Loucy (cell line): ENCODE results near the gene DEFB114.

Experiments
- H2AFZ ChIP-seq: fragments of 200-600 bp; sonication (generic); 2 replicates; pipeline ENCODE4 v1.6.0; 2016; ENCODE audit warnings: antibody characterized with exemption, mild to moderate bottlenecking, low read length, moderate library complexity
- H3F3A ChIP-seq: fragments of 200-600 bp; 2 replicates; pipeline ENCODE4 v1.6.0; 2016; ENCODE audit warnings: antibody characterized with exemption, low read depth, mild to moderate bottlenecking
- H3K27me3 ChIP-seq: fragments of 200-600 bp; sonication (generic); 2 replicates; pipeline ENCODE4 v1.6.1; 2014; ENCODE audit warnings: low read length, mild to moderate bottlenecking; ENCODE audit not compliant: insufficient read depth, poor library complexity, severe bottlenecking
- H3K36me3 ChIP-seq: fragments of 200-600 bp; sonication (generic); 2 replicates; pipeline ENCODE4 v1.6.1; 2016; ENCODE audit warnings: low read length; ENCODE audit not compliant: insufficient read depth
- H3K4me1 ChIP-seq: fragments of 200-600 bp; sonication (generic); 2 replicates; pipeline ENCODE4 v1.5.1; 2014; ENCODE audit warnings: low read length, mild to moderate bottlenecking; ENCODE audit not compliant: insufficient read depth, poor library complexity, severe bottlenecking
- H3K4me2 ChIP-seq: fragments of 200-600 bp; sonication (generic); 2 replicates; pipeline ENCODE4 v1.6.0; 2014; ENCODE audit warnings: antibody characterized with exemption, low read length, low read depth, mild to moderate bottlenecking; ENCODE audit not compliant: poor library complexity, severe bottlenecking
- H3K4me3 ChIP-seq: fragments of 200-600 bp; sonication (generic); 2 replicates; pipeline ENCODE4 v1.5.1; 2014; ENCODE audit warnings: low read length, mild to moderate bottlenecking, mixed read lengths; ENCODE audit not compliant: poor library complexity, severe bottlenecking
- H3K79me2 ChIP-seq: fragments of 200-600 bp; sonication (generic); 2 replicates; pipeline ENCODE4 v1.6.1; 2014; ENCODE audit warnings: low read length; ENCODE audit not compliant: insufficient read depth
- H3K9ac ChIP-seq: fragments of 200-600 bp; sonication (generic); 2 replicates; pipeline ENCODE4 v1.6.0; 2014; ENCODE audit warnings: mild to moderate bottlenecking, low read depth, low read length, moderate library complexity; ENCODE audit not compliant: poor library complexity, severe bottlenecking
- H3K9me2 ChIP-seq: fragments of 200-600 bp; sonication (generic); replicated peaks from 2 replicates; pipeline ENCODE4 v1.6.1; 2016; ENCODE audit warnings: low read depth, low read length, mixed read lengths
- H3K9me3 ChIP-seq: fragments of 200-600 bp; sonication (generic); 2 replicates; pipeline ENCODE4 v1.6.1; 2014; ENCODE audit warnings: mild to moderate bottlenecking, antibody characterized with exemption, low read length, low read depth; ENCODE audit not compliant: insufficient read depth
- H4K20me1 ChIP-seq: fragments of 200-600 bp; sonication (generic); 2 replicates; pipeline ENCODE4 v1.6.0; 2014; ENCODE audit warnings: antibody characterized with exemption, low read length, mild to moderate bottlenecking; ENCODE audit not compliant: insufficient read depth, poor library complexity, severe bottlenecking
- CTCF ChIP-seq: fragments of 200-600 bp; sonication (generic); conservative IDR thresholded peaks from 2 replicates; pipeline ENCODE4 v1.5.1; 2014; ENCODE audit warnings: mild to moderate bottlenecking, antibody characterized with exemption, low read length
- EZH2phosphoT487 ChIP-seq: fragments of 200-600 bp; IDR thresholded peaks from 2 replicates; pipeline ENCODE4 v1.6.1; 2018; ENCODE audit warnings: antibody characterized with exemption, mild to moderate bottlenecking, moderate library complexity, borderline replicate concordance

DEFB114 gene

GRCh38 chr6:49918787-49919186, 45.2 kb downstream of the DEFB114 start:
- Histone ChIP-seq H3K4me3 (no peak overlapping the region), H3K4me2 (no peak overlapping the region), H3K36me3 (no peaks in the 10 kb centered on the region), H4K20me1 (no peaks in the 10 kb centered on the region), H3K9me2 (no peaks in the 10 kb centered on the region), H3K4me1 (no peaks in the 10 kb centered on the region), H3K79me2 (no peaks in the 10 kb centered on the region), H2AFZ (no peak overlapping the region), H3K27me3 (no peaks in the 10 kb centered on the region), H3K9me3 (no peaks in the 10 kb centered on the region), H3F3A (no peaks in the 10 kb centered on the region), H3K9ac (no peak overlapping the region)
- no peak for TF ChIP-seq CTCF
- no peak for TF ChIP-seq EZH2phosphoT487

- Histone ChIP-seq H3K36me3 (no peaks in the 10 kb centered on the region), H3F3A (no peaks in the 10 kb centered on the region), H3K4me1 (no peaks in the 10 kb centered on the region), H3K27me3 (no peaks in the 10 kb centered on the region), H3K79me2 (no peaks in the 10 kb centered on the region), H3K9me2 (no peaks in the 10 kb centered on the region), H2AFZ (no peak overlapping the region), H3K9me3 (no peaks in the 10 kb centered on the region), H3K4me2 (no peak overlapping the region), H3K4me3 (no peak overlapping the region), H3K9ac (no peak overlapping the region), H4K20me1 (no peaks in the 10 kb centered on the region)
- TF ChIP-seq CTCF: no peak
- TF ChIP-seq EZH2phosphoT487: no peak
Measured at GRCh38 chr6:49915035-49915434, 48.9 kb downstream of the DEFB114 start.

GRCh38 chr6:49913636-49914375, 50.2 kb downstream of the DEFB114 start:
- no peak overlapping the region for H2AFZ ChIP-seq

More at GRCh38 chr6:49913636-49914375, 50.2 kb downstream of the DEFB114 start:
- Histone ChIP-seq H3K36me3 (no peaks in the 10 kb centered on the region), H3K9me3 (no peaks in the 10 kb centered on the region), H3K9me2 (no peaks in the 10 kb centered on the region), H3K9ac (no peak overlapping the region), H3F3A (no peaks in the 10 kb centered on the region), H3K4me1 (no peaks in the 10 kb centered on the region), H3K4me2 (no peak overlapping the region), H3K27me3 (no peaks in the 10 kb centered on the region), H4K20me1 (no peaks in the 10 kb centered on the region), H3K4me3 (no peak overlapping the region), H3K79me2 (no peaks in the 10 kb centered on the region)
- TF ChIP-seq EZH2phosphoT487 (no peak), CTCF (no peak)
